Left ventricle myocardium inferior (tissue), 1 donor: ENCODE data around the gene MYOM1. TPM values are rescaled to one million over a fixed set of nuclear protein-coding genes. Genes with fewer than 3 reads are reported as not detected.
A peak's percentile ranks its signal among the peaks of the same experiment; 100 is the strongest.

ENCODE experiments used
- DNase-seq: peaks from one replicate; pipeline ENCODE4 v3.0.0-alpha.2; 2020
- H3K27ac ChIP-seq: fragments of 200-600 bp; replicated peaks from 2 replicates; pipeline ENCODE4 v1.8.0; 2021
- H3K27me3 ChIP-seq: fragments of 200-600 bp; 2 replicates; pipeline ENCODE4 v1.8.0; 2021; ENCODE audit warnings: low read depth
- H3K36me3 ChIP-seq: fragments of 200-600 bp; 2 replicates; pipeline ENCODE4 v1.8.0; 2021
- H3K4me1 ChIP-seq: fragments of 200-600 bp; 2 replicates; pipeline ENCODE4 v1.8.0; 2021
- H3K4me3 ChIP-seq: fragments of 200-600 bp; 2 replicates; pipeline ENCODE4 v1.8.0; 2021; ENCODE audit warnings: mild to moderate bottlenecking, moderate library complexity
- H3K9me3 ChIP-seq: fragments of 200-600 bp; replicated peaks from 2 replicates; pipeline ENCODE4 v1.8.0; 2021
- intact Hi-C: fragments of 100-400 bp; cut with micrococcal nuclease; formaldehyde crosslinking; loops from one replicate; pipeline ENCODE4 v1.11.0; 2022
- total RNA-seq: library from RNA; stranded (reverse); fragmentation: NEBNext Ultra II Directional; extraction: Animal tissue kit (Norgen Biotek cat#: 25700); gene quantifications from one replicate; pipeline ENCODE4 v1.2.1, GENCODE V29; 2021
- TF ChIP-seq, protein P1 (sequence below): fragments of 200-600 bp; IDR thresholded peaks from 2 replicates; pipeline ENCODE4 v1.8.0; 2021; ENCODE audit warnings: antibody characterized with exemption, mild to moderate bottlenecking, borderline replicate concordance
- donor health status: DM: no; HTN: yes; CAD: no; lungs with severe emphysema.

MYOM1 gene
- total RNA-seq, 1 donor from 2014 or later = 667 TPM

DNA sequence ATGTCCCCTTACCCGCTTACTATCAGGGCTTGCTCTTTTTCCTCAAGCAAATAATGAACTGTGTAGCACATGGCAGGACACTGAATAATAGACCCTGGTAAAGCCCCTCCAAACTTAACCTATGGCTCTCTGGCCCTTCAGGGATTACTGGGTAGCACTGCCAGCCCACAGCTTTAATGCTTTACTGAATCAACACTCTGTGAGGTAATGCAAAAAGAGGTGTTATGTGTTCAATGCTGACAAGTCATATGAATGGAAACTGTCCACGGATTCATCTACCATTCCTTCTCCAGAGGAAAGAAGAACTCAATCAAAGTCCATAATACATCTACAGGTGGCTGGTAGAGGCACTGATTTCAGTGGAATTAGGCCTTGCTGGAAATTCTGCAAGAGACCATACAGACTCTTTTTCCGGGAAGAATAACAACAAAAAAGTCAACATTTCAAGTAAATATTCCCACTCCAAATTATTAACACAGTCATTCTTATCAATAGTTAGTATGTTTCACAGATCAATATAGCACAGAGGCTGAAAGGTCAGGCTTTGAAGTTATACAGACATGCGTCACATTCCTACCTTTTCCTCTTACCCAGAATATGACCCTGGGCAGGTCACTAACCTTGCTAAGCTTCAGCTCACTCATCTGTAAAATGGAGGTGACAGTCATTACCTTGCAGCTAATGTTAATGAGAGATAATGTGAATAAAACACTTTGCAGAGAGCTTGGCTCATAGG is 13.8 kb upstream of the MYOM1 start:
- Histone ChIP-seq H3K27me3 (no peaks in the 10 kb centered on the region), H3K4me1 (peaks cover 5% of the 10 kb centered on the region), H3K27ac (no peak overlapping the region), H3K36me3 (no peaks in the 10 kb centered on the region), H3K4me3 (no peak overlapping the region), H3K9me3 (no peaks in the 10 kb centered on the region)
- intact Hi-C loops = no loop called here
- TF ChIP-seq, protein P1, sequence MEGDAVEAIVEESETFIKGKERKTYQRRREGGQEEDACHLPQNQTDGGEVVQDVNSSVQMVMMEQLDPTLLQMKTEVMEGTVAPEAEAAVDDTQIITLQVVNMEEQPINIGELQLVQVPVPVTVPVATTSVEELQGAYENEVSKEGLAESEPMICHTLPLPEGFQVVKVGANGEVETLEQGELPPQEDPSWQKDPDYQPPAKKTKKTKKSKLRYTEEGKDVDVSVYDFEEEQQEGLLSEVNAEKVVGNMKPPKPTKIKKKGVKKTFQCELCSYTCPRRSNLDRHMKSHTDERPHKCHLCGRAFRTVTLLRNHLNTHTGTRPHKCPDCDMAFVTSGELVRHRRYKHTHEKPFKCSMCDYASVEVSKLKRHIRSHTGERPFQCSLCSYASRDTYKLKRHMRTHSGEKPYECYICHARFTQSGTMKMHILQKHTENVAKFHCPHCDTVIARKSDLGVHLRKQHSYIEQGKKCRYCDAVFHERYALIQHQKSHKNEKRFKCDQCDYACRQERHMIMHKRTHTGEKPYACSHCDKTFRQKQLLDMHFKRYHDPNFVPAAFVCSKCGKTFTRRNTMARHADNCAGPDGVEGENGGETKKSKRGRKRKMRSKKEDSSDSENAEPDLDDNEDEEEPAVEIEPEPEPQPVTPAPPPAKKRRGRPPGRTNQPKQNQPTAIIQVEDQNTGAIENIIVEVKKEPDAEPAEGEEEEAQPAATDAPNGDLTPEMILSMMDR = no peak
- no peak for DNase-seq

DNA sequence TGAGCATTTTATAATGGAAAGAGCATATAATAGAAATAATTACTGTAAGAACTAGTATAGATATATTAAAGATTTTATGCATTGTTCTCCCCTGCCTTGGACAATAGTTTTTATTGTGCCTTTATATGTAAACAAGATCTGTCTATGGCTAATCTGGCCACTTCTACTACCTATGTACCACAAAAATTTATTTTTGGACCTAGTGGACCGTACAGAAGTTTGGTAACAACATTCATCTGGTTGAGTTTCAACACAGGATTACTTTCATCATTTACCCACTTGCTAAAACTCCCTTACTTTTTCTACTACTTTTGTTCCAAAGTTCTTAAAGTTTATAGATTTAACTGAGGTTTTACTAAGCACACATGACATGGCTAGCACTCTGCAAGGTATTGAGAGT is 13.2 kb upstream of the MYOM1 start:
- H3K4me1 ChIP-seq = peaks cover 5% of the 10 kb centered on the region
- H3K27ac ChIP-seq = no peak overlapping the region
- no peak overlapping the region for H3K4me3 ChIP-seq
- H3K27me3 ChIP-seq = no peaks in the 10 kb centered on the region
- H3K36me3 ChIP-seq = no peaks in the 10 kb centered on the region
- no peak for DNase-seq
- no peaks in the 10 kb centered on the region for H3K9me3 ChIP-seq
- TF ChIP-seq, protein P1 = no peak
- intact Hi-C loops = no loop called here

DNA sequence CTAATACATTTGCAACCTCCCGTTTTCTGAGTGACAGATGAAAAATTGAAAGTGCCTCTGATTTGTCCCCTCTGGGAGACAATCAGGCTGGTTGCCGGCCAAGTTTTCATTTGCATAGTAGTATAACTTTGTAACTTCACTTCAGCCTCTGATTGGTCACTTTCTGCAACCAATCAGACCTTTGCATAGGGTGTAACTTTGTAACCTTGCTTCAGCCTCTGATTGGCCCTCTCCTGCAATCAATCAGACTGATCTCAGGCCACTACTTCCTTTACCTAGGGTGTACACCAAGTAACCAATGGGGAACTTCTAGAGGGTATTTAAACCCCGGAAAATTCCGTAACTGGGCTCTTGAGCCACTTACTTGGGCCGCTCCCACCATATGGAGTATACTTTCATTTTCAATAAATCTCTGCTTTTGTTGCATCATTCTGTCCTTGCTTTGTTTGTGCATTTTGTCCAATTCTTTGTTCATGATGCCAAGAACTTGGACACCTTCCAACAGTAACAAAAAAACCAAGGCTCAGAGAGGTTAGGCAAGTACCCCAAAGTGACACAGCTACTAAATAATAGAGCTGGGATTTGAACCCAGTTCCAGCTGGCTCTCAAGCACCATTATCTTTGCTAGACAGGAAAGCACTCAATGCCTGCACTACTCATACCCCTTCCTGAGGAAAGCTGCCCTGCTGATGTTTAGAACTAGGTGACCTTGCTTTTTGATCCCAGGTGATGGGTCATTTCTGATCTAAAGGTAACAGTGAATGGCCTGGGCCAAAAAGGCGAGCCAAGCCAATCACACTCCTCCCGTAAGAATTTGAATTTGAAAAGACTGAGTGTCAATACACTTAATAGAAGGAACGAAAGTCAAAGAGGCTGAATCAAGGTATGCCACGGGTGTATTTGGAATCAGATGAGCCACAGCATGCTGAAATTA is 10.9 kb upstream of the MYOM1 start:
- Histone ChIP-seq H3K27ac (no peak overlapping the region), H3K36me3 (no peaks in the 10 kb centered on the region), H3K4me1 (peaks cover 3% of the 10 kb centered on the region), H3K9me3 (no peaks in the 10 kb centered on the region), H3K27me3 (no peaks in the 10 kb centered on the region), H3K4me3 (no peak overlapping the region)
- TF ChIP-seq, protein P1 = no peak
- no peak for DNase-seq
- intact Hi-C loops = no loop called here

DNA sequence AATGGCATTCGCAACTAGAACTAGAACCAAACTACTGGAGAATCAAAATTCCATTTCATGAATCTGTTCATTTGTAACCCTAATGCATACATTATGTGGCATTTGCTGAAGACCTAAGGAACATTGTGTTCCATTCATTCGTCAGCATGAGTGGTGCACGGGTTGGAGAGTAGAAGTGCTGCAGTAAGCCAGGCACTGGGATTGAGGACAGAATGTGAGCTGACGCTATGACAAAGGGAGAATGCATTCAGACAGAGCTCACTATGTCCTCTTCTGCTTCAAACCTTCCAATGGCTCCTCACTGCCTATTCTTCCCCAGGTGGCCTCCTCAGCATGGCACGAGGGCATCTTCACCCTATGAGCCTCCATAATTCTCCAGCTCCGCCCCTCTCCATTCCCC is 6.3 kb upstream of the MYOM1 start:
- DNase-seq = no peak
- H3K9me3 ChIP-seq = no peaks in the 10 kb centered on the region
- peaks cover 19% of the 10 kb centered on the region for H3K4me1 ChIP-seq
- H3K27ac ChIP-seq = peak overlapping the region; percentile 42
- H3K4me3 ChIP-seq = no peak overlapping the region
- H3K27me3 ChIP-seq = no peaks in the 10 kb centered on the region
- no peaks in the 10 kb centered on the region for H3K36me3 ChIP-seq
- TF ChIP-seq, protein P1 = no peak
- intact Hi-C loops = no loop called here

DNA sequence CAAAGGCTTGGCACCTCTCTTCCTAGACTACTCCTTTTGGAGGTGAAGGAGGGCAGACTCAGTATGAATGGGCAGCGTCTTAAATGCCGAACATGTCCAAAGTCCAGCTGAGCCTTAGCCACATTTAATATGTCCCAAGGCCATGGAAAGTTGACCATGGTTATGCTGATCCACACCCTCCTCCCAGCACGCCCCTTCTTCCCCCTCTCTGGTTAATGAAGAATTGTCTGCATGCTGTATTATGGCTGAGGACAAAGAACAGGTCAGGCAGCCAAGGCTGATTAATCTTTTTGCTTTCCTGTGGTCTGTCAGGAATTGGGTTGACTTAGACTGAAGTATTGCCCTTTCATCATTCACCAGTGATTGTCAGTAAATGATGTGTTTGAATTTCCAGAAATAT is 5.8 kb upstream of the MYOM1 start:
- Histone ChIP-seq H3K27ac (peak overlapping the region; percentile 42), H3K27me3 (no peaks in the 10 kb centered on the region), H3K9me3 (no peaks in the 10 kb centered on the region), H3K36me3 (no peaks in the 10 kb centered on the region), H3K4me1 (peaks cover 23% of the 10 kb centered on the region), H3K4me3 (no peak overlapping the region)
- intact Hi-C loops = no loop called here
- no peak for DNase-seq
- TF ChIP-seq, protein P1 = no peak
